Endothelial cell of umbilical vein (primary cell): ENCODE data around the gene POLR2C. TPM values are rescaled to one million over a fixed set of nuclear protein-coding genes. Genes with fewer than 3 reads are reported as not detected.

Experiments used
- BruUV-seq: library from RNA; stranded (reverse); fragments of 400-500 nt; replicated peaks from 2 replicates; lab custom pipeline; 2021; lab: Mats Ljungman, UMichigan
- CTCF ChIA-PET: fragments of 300-600, 350-600 bp; sonication (Branson Sonifier 250); formaldehyde crosslinking; loops from one replicate; lab custom pipeline; 2021; ENCODE audit warnings: antibody characterized with exemption, inconsistent platforms; lab: Charles Lee
- POLR2A ChIA-PET: fragments of 300-600, 350-600 bp; sonication (Branson Sonifier 250); formaldehyde crosslinking; loops from one replicate; lab custom pipeline; 2021; ENCODE audit warnings: antibody characterized with exemption, inconsistent platforms; lab: Charles Lee
- DNase-seq: peaks from one replicate; pipeline ENCODE4 v3.0.0-alpha.2; 2011; ENCODE audit warnings: low read depth, low spot score
- FAIRE-seq: peaks from 2 replicates; lab custom pipeline; 2011; peaks lifted over from hg19 to GRCh38; lab: Jason Lieb, UNC
- H2AFZ ChIP-seq: 2 replicates; pipeline ENCODE4 v1.6.0; 2012; ENCODE audit warnings: low read depth, low read length, control low read depth, inconsistent platforms
- H3K27ac ChIP-seq: 2 replicates; pipeline ENCODE4 v1.5.1; 2011; ENCODE audit warnings: low read depth, mild to moderate bottlenecking, control low read depth, low read length, moderate library complexity; ENCODE audit not compliant: insufficient read depth
- H3K27me3 ChIP-seq, 2 experiments: 2 replicates each; pipeline versions ENCODE4 v1.6.0 to v1.6.1; 2011; ENCODE audit warnings: low read length in 2 of 2, mixed read lengths in 1 of 2; ENCODE audit not compliant: control insufficient read depth in 2 of 2, insufficient read depth in 2 of 2
- H3K36me3 ChIP-seq, 2 experiments: 2 replicates in 1 of 2; 3 replicates in 1 of 2; pipeline ENCODE4 v1.5.1; 2011; ENCODE audit warnings: low read length in 2 of 2, mild to moderate bottlenecking in 1 of 2, moderate library complexity in 1 of 2; ENCODE audit not compliant: control insufficient read depth in 2 of 2, insufficient read depth in 2 of 2; ENCODE audit errors: extremely low read depth in 1 of 2
- H3K4me1 ChIP-seq: 3 replicates; pipeline ENCODE4 v1.5.1; 2011; ENCODE audit warnings: mild to moderate bottlenecking, low read length; ENCODE audit not compliant: control insufficient read depth, insufficient read depth; ENCODE audit errors: extremely low read depth
- H3K4me2 ChIP-seq: 2 replicates; pipeline ENCODE4 v1.6.1; 2011; ENCODE audit warnings: low read length, control low read depth, mixed read lengths; ENCODE audit not compliant: insufficient read depth
- H3K4me3 ChIP-seq, 3 experiments: fragments of 200-600 bp in 1 of 3; sonication (generic), shearing (Covaris generic) in 1 of 3; replicated peaks in 1 of 3; 2 replicates each; pipeline ENCODE4 v1.5.1; 2011 to 2016; ENCODE audit warnings: control low read depth in 3 of 3, low read length in 3 of 3, mild to moderate bottlenecking in 2 of 3, inconsistent platforms in 1 of 3, low read depth in 1 of 3, moderate library complexity in 1 of 3; ENCODE audit not compliant: insufficient read depth in 1 of 3
- H3K79me2 ChIP-seq: 2 replicates; pipeline ENCODE4 v1.6.0; 2012; ENCODE audit warnings: low read length, inconsistent platforms; ENCODE audit not compliant: control insufficient read depth, insufficient read depth
- H3K9ac ChIP-seq: replicated peaks from 2 replicates; pipeline ENCODE3; 2011; ENCODE audit warnings: low read length, control low read depth; ENCODE audit not compliant: insufficient read depth; ENCODE audit errors: extremely low read depth
- H3K9me1 ChIP-seq: replicated peaks from 3 replicates; pipeline ENCODE4 v1.6.0; 2011; ENCODE audit warnings: mild to moderate bottlenecking, low read length; ENCODE audit not compliant: control insufficient read depth, insufficient read depth; ENCODE audit errors: extremely low read depth
- H3K9me3 ChIP-seq: replicated peaks from 2 replicates; pipeline ENCODE4 v1.5.1; 2012; ENCODE audit warnings: low read length, inconsistent platforms; ENCODE audit not compliant: control insufficient read depth, insufficient read depth
- H4K20me1 ChIP-seq: replicated peaks from 2 replicates; pipeline ENCODE3; 2011; ENCODE audit warnings: mild to moderate bottlenecking, low read length; ENCODE audit not compliant: control insufficient read depth, insufficient read depth; ENCODE audit errors: extremely low read depth
- FOS ChIP-seq: IDR thresholded peaks from 2 replicates; pipeline ENCODE4 v1.6.1; 2011; ENCODE audit warnings: mild to moderate bottlenecking, low read length, moderate library complexity, borderline replicate concordance; ENCODE audit not compliant: insufficient read depth
- GATA2 ChIP-seq: IDR thresholded peaks from 2 replicates; pipeline ENCODE4 v1.7.0; 2011; ENCODE audit warnings: low read depth, mild to moderate bottlenecking, moderate library complexity, mixed read lengths, low read length; ENCODE audit not compliant: insufficient read length, insufficient read depth
- JUN ChIP-seq: IDR thresholded peaks from 2 replicates; pipeline ENCODE4 v1.6.1; 2011; ENCODE audit warnings: borderline replicate concordance, low read depth; ENCODE audit not compliant: insufficient read length, insufficient read depth
- MYC ChIP-seq: IDR thresholded peaks from one replicate; pipeline ENCODE4 v1.6.1; 2011; ENCODE audit warnings: mild to moderate bottlenecking, low read depth, low read length
- POLR2AphosphoS5 ChIP-seq: IDR thresholded peaks from 2 replicates; pipeline ENCODE4 v1.6.1; 2012; ENCODE audit warnings: low read depth, mild to moderate bottlenecking, control low read depth, low read length, moderate library complexity; ENCODE audit not compliant: insufficient read depth
- dilution Hi-C: fragments of 300-500 bp; cut with MboI; formaldehyde crosslinking; loops from one replicate; pipeline ENCODE4 v1.15.0; 2019; ENCODE audit warnings: low sequenced_read_pairs; ENCODE audit not compliant: extremely low pct_ligation_motif_present
- intact Hi-C: fragments of 100-400 bp; cut with micrococcal nuclease; formaldehyde crosslinking; loops from one replicate; pipeline ENCODE4 v1.10.0; 2022
- polyA plus RNA-seq, 4 experiments: library from polyadenylated mRNA; depleted of rRNA in 3 of 4; stranded (reverse) in 3 of 4; unstranded in 1 of 4; fragments of >200 nt; gene quantifications; 2 replicates each; pipeline versions ENCODE4 v1.2.1 to v1.2.3, GENCODE V29; 2011 to 2012; ENCODE audit warnings: missing spikeins in 1 of 4
- total RNA-seq: library from RNA; stranded (reverse); gene quantifications from 2 replicates; pipeline ENCODE4 v1.2.3, GENCODE V29; 2021
- TF ChIP-seq, protein P1 (sequence below), 2 donors: IDR thresholded peaks; 1 replicate in 1 of 2; 2 replicates in 1 of 2; pipeline ENCODE4 v1.5.1; 2011; ENCODE audit warnings: low read length in 2 of 2, mild to moderate bottlenecking in 2 of 2, moderate library complexity in 2 of 2, control low read depth in 1 of 2, inconsistent platforms in 1 of 2, low read depth in 1 of 2; ENCODE audit not compliant: insufficient read depth in 1 of 2; ENCODE audit errors: extremely low read depth in 1 of 2
- TF ChIP-seq, protein P2 (sequence below): IDR thresholded peaks from 2 replicates; pipeline ENCODE4 v1.6.1; 2011; ENCODE audit not compliant: insufficient read depth, insufficient read length

The POLR2C gene
- total and polyA plus RNA-seq, 2 donors (not counting 3 experiments of a cell fraction or from before 2014, with no cell fraction given) = 65.2 to 129 TPM

DNA sequence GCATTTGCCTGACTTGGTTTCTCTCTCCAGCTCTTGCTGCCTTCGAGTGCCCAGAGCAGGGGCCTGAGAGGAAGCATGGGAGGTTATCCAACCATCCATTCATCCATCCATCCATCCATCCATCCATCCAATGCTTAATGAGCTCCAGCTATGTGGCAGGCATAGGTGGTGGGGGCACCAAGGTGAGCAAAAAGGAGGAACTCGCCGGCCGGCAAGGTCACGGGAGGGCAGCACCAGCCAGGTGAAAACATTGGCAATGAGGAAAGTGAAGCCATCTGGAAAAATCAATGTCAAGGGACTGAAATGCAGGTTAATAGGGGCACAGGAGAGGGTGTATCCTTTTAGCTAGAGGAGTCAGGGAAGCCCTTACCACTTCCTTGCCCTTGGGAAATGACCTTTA lies 42.0 kb downstream of the POLR2C start:
- Histone ChIP-seq H4K20me1 (no peaks in the 10 kb centered on the region), H3K36me3 (no peaks in the 10 kb centered on the region), H3K27ac (no peak overlapping the region), H3K27me3 (peaks cover 0 to 8% of the 10 kb centered on the region in 2 experiments), H3K9me3 (no peaks in the 10 kb centered on the region), H2AFZ (no peak overlapping the region), H3K9ac (no peak overlapping the region), H3K9me1 (no peaks in the 10 kb centered on the region), H3K4me2 (no peak overlapping the region), H3K79me2 (no peaks in the 10 kb centered on the region), H3K4me3 (no peak overlapping the region), H3K4me1 (no peaks in the 10 kb centered on the region)
- CTCF ChIA-PET = interaction anchor here (0.6 to 2.3 kb wide), 4 partner anchors 14 to 42 kb away, joined by 3 to 7 read pairs (median 3); partner anchors contain the start of gene POLR2C
- intact Hi-C loops (no loop called here), dilution Hi-C loops (no loop called here)
- DNase-seq (no peak), FAIRE-seq (no peak)
- POLR2A ChIA-PET = no interaction called here
- TF ChIP-seq MYC (no peak), JUN (no peak), POLR2AphosphoS5 (no peak), GATA2 (no peak), FOS (no peak)
- TF ChIP-seq, protein P1, sequence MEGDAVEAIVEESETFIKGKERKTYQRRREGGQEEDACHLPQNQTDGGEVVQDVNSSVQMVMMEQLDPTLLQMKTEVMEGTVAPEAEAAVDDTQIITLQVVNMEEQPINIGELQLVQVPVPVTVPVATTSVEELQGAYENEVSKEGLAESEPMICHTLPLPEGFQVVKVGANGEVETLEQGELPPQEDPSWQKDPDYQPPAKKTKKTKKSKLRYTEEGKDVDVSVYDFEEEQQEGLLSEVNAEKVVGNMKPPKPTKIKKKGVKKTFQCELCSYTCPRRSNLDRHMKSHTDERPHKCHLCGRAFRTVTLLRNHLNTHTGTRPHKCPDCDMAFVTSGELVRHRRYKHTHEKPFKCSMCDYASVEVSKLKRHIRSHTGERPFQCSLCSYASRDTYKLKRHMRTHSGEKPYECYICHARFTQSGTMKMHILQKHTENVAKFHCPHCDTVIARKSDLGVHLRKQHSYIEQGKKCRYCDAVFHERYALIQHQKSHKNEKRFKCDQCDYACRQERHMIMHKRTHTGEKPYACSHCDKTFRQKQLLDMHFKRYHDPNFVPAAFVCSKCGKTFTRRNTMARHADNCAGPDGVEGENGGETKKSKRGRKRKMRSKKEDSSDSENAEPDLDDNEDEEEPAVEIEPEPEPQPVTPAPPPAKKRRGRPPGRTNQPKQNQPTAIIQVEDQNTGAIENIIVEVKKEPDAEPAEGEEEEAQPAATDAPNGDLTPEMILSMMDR (IDR thresholded peaks at IDR 0.05; ENCODE audit: extremely low read depth in 1 of 2, insufficient read depth in 1 of 2, low read depth in 1 of 2, low read length in 2 of 2) = no peak
- TF ChIP-seq, protein P2, sequence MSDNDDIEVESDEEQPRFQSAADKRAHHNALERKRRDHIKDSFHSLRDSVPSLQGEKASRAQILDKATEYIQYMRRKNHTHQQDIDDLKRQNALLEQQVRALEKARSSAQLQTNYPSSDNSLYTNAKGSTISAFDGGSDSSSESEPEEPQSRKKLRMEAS = no peak
- no TSS peak for BruUV-seq
